ENCODE data around the gene EXOC4. TPM values are rescaled to one million over a fixed set of nuclear protein-coding genes. Genes with fewer than 3 reads are reported as not detected.

The EXOC4 gene
- total RNA-seq, 1 donor from 2014 or later, result 65.0 TPM

DNA sequence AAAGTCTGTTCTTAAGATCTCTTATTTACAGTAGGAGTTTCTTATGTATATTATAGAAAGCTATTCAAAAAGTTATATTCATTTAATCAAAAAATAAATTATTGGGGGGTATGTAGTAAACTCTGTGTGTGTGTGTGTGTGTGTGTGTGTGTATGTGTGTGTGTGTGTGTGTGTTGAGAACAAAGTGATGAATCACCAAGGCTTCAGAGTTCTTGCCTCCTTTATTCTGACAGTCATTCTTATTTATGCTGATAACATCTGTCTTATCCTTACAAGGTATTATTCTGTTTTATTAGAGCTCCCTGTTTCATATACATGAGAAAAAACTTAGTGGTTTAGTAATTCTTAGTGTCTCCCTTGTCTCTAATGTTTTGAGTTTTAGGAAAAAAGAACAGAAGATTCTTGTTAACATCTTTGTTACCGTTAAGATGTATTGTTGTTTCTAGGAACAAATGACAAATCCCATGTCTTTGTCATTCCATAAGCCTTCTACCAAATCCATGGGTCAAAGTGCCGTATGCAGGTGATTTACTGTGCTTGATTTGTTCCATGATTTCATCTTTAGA lies 424.0 kb downstream of the EXOC4 start:
- no peak for DNase-seq (ENCODE audit: low spot score)
- Mint-ChIP-seq H3K27ac (no peak overlapping the region), H3K9me3 (no peaks in the 10 kb centered on the region), H3K27me3 (ENCODE audit: low read depth) (no peaks in the 10 kb centered on the region), H3K36me3 (ENCODE audit: low read depth) (no peaks in the 10 kb centered on the region), H3K4me3 (ENCODE audit: low read depth) (no peak overlapping the region), H3K4me1 (ENCODE audit: low read depth) (peaks cover 4% of the 10 kb centered on the region)
- intact Hi-C loops (cut with micrococcal nuclease), result no loop called here

DNA sequence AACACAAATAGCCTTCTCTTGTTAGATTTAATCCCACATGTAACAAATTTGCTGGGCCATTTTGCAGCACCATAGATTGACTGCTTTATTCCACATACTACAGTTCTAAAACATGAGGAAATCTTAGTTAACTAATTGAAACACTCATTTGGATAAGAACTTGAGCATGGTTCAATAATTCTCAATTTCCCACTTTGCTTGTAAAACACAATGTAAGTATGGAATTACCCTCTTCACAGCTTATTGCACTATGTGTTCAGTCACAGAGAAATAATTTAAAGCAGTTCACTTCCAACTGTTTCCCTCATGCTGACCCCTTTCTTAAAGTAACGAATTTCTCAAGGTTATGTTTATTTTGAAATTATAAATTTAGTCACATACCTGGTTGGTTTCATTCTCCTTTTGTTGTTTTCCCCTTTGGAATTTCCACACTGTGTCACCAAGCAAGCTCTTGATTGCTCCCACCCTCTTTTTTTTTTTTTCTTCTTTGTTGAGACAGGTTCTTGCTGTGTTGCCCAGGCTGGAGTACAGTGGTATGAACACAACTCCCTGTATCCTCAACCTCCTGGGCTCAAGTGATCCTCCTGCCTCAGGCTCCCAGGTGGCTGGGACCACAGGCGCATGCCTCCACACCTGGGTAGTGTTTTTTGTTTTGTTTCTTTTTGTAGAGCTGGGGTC lies 425.4 kb downstream of the EXOC4 start:
- peaks cover 6% of the 10 kb centered on the region for H3K4me1 Mint-ChIP-seq (ENCODE audit: low read depth)
- no peak overlapping the region for H3K4me3 Mint-ChIP-seq (ENCODE audit: low read depth)
- no peak for DNase-seq (ENCODE audit: low spot score)
- intact Hi-C loops (cut with micrococcal nuclease), result no loop called here
- no peak overlapping the region for H3K27ac Mint-ChIP-seq
- no peaks in the 10 kb centered on the region for H3K36me3 Mint-ChIP-seq (ENCODE audit: low read depth)
- no peaks in the 10 kb centered on the region for H3K9me3 Mint-ChIP-seq
- H3K27me3 Mint-ChIP-seq (ENCODE audit: low read depth), result no peaks in the 10 kb centered on the region

DNA sequence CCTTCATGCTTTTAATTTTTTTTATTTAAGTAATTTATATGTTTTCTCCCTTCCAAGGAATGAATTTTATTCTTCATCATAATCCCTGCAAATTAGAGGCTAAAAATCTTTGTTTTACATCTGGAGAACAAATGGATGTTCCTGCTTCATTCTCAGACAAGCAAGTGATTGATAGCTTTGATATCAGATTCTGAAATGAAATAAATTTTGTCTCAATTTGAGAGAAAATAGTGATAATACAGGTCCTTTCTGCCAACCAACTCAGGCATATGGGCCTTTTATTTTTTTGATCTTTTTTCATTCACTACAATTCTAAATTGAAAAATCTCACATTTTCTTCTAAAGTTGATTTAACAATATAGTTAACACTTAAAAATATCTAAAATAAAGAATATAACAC lies 427.1 kb downstream of the EXOC4 start:
- Mint-ChIP-seq H3K27me3 (ENCODE audit: low read depth) (no peaks in the 10 kb centered on the region), H3K36me3 (ENCODE audit: low read depth) (no peaks in the 10 kb centered on the region), H3K27ac (no peak overlapping the region), H3K4me3 (ENCODE audit: low read depth) (no peak overlapping the region), H3K4me1 (ENCODE audit: low read depth) (peaks cover 6% of the 10 kb centered on the region), H3K9me3 (no peaks in the 10 kb centered on the region)
- intact Hi-C loops (cut with micrococcal nuclease), result no loop called here
- no peak for DNase-seq (ENCODE audit: low spot score)

DNA sequence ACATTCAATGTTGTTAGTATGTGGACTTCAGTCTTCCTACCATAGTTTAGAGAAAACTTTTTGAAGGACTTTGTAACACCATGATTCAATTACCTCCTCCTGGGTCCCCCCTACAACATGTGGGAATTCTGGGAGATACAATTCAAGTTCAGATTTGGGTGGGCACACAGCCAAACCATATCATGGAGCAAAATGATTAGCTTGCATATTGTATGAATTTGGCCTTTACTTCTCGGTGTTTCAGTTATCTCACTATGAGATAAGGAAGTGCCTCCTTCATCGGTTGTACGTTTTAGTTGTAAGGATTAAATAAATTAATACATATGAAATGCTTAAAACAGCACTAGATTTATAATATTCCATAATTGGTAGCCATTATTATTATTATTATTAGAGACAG lies 428.7 kb downstream of the EXOC4 start:
- no peak for DNase-seq (ENCODE audit: low spot score)
- Mint-ChIP-seq H3K36me3 (ENCODE audit: low read depth) (no peaks in the 10 kb centered on the region), H3K9me3 (no peaks in the 10 kb centered on the region), H3K27me3 (ENCODE audit: low read depth) (no peaks in the 10 kb centered on the region), H3K4me1 (ENCODE audit: low read depth) (peaks cover 6% of the 10 kb centered on the region), H3K4me3 (ENCODE audit: low read depth) (no peak overlapping the region), H3K27ac (no peak overlapping the region)
- intact Hi-C loops (cut with micrococcal nuclease), result no loop called here

DNA sequence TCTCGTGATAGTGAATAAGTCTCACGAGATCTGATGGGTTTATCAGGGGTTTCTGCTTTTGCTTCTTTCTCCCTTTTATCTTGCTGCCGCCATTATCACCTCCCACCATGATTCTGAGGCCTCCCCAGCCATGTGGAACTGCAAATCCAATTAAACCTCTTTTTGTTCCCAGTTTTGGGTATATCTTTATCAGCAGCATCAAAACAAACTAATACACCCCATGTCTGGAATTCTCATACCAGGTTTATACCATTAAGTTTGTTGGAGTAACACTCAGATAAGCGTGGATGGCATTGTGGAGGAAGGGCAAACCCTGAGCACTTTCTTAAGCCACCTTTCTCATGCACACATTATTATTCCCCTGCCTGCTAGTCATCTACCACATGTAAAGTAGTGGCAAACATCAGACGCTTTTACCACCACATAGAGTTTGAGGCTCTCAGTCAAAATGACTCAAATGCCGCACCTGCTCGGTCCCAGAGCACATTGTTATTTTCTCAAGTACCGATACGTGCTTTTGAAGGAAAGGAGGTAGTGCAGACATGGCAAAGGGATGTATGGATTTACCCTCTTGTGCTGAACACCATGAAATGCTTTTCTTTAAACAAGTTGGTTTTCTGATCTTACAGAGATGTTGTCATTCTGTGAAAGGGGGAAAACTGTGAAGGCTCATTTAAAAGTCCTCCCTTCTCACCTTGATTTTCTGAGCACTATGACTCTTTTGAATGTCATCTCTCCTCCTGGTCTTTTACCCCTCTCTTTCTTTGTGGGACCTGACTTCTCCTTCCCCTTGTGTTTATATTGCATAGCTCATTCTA lies 429.7 kb downstream of the EXOC4 start:
- Mint-ChIP-seq H3K9me3 (no peaks in the 10 kb centered on the region), H3K27ac (no peak overlapping the region), H3K4me3 (ENCODE audit: low read depth) (no peak overlapping the region), H3K27me3 (ENCODE audit: low read depth) (no peaks in the 10 kb centered on the region), H3K4me1 (ENCODE audit: low read depth) (peaks cover 2% of the 10 kb centered on the region), H3K36me3 (ENCODE audit: low read depth) (no peaks in the 10 kb centered on the region)
- DNase-seq (ENCODE audit: low spot score), result no peak
- intact Hi-C loops (cut with micrococcal nuclease), result no loop called here

DNA sequence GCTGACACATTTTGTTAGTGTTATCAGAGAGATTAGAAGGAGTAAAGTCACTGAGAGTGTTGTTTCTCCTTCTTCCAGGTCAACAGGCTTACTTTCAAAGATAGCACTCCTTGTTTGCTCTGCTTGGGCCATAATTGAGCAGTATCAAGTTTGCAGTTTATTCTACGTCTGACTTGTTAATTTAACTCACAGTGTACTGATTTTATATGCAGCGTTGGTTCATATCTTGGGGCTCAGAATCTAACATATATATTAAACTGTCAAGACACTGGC lies 430.2 kb downstream of the EXOC4 start:
- intact Hi-C loops (cut with micrococcal nuclease), result no loop called here

DNA sequence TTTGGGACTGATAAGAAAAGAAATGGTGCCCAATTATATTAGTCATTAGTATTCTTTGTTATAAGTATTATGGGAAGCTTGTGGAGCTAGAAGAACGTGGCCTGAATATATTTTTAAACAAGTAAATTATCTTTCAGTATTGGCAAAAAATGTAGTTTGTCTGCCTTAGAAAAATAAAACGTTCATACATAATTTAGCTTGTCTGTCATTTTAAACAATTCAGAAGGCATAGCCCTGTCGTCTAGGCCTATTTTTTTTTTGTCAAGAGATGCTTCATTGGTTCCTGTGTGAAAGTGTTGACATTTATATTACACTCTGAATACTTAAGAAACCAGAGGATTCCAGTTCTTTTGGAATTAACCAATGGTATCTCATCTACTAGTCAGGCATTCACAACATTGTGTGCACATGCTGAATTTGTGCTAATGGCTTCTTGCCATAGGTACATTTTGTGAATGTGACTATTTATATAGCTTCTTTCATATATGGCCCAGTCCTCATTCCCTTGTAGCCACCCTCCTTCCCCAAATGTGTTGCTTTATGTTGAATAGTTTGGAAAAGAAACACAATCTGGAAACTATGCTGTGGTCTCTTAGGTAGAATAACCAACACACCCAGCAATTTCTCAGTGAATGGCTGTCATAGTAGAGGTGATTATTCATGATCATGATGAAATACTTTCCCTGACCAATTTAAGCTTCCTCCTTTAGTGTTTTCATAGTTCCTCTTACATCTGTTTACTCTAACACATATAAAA lies 435.8 kb downstream of the EXOC4 start:
- DNase-seq (ENCODE audit: low spot score), result no peak
- no peaks in the 10 kb centered on the region for H3K4me1 Mint-ChIP-seq (ENCODE audit: low read depth)
- no peaks in the 10 kb centered on the region for H3K9me3 Mint-ChIP-seq
- intact Hi-C loops (cut with micrococcal nuclease), result no loop called here
- H3K27ac Mint-ChIP-seq, result no peak overlapping the region
- no peaks in the 10 kb centered on the region for H3K36me3 Mint-ChIP-seq (ENCODE audit: low read depth)
- H3K27me3 Mint-ChIP-seq (ENCODE audit: low read depth), result no peaks in the 10 kb centered on the region
- no peak overlapping the region for H3K4me3 Mint-ChIP-seq (ENCODE audit: low read depth)

More for the DNA sequence above, 430.2 kb downstream of the EXOC4 start:
- H3K27me3 Mint-ChIP-seq (ENCODE audit: low read depth), result no peaks in the 10 kb centered on the region
- no peak overlapping the region for H3K27ac Mint-ChIP-seq
- peaks cover 2% of the 10 kb centered on the region for H3K4me1 Mint-ChIP-seq (ENCODE audit: low read depth)
- DNase-seq (ENCODE audit: low spot score), result no peak
- no peaks in the 10 kb centered on the region for H3K36me3 Mint-ChIP-seq (ENCODE audit: low read depth)
- no peaks in the 10 kb centered on the region for H3K9me3 Mint-ChIP-seq
- H3K4me3 Mint-ChIP-seq (ENCODE audit: low read depth), result no peak overlapping the region

DNA sequence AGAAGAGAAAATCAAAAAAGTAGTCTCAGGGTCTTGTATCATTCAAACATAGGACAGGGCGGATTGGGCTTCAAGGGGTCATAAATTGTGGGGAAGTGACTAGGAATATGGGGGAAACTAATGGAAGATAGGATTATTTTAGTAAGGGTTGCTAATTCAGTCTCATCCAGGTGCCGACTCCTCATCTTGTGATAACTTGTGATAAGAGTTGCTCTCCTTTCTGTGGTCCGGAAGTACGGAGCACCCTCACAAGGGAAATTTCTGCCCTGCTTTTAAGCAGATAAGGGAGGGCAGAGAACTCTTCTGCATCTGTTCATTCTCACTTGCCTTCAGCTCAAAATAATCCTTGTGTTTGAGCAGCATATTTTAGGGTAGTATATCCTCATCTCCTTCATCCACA lies 437.9 kb downstream of the EXOC4 start:
- Mint-ChIP-seq H3K27ac (no peak overlapping the region), H3K4me3 (ENCODE audit: low read depth) (no peak overlapping the region), H3K36me3 (ENCODE audit: low read depth) (no peaks in the 10 kb centered on the region), H3K4me1 (ENCODE audit: low read depth) (no peaks in the 10 kb centered on the region), H3K27me3 (ENCODE audit: low read depth) (no peaks in the 10 kb centered on the region), H3K9me3 (no peaks in the 10 kb centered on the region)
- DNase-seq (ENCODE audit: low spot score), result no peak
- intact Hi-C loops (cut with micrococcal nuclease), result no loop called here

DNA sequence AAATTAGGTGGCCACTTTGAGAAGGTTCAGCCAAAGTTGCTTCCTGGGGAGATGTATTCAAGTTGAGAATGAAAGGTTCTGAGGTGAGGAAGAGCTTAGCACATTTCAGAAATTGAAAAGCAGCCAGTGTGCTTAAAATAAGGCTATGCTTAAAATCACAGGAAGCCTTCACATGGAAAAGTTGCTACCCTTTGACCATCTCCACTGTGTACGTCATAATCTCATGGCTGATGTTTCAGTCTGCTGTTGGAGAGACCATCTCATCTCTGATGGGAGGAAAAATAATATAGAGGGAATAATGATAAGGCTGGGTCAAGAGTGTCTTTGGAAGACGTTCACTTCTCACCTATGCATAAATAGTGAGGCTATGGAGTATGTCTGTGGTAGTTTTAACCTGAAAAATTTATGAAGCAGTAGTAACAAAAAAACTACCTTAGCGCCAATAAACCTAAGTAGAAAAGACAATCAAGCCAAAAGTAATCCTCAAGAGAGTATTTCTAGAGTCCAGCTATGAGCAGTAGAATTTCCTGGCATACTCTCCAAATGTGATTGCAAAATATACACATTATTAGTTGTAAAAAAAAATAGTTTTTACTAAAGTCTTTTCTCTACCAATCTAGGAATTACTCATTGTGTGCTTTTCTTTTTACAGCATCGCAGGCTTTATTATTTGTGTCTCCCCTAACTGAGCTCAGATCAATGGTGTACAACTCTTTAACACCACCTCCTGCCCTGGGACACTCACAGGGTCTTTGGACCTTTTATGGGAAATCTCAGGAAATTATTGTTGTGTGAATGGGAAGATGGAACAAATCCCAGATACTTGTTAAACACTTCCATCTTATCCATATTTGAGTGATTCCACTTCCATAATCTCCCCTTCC lies 439.1 kb downstream of the EXOC4 start:
- H3K4me3 Mint-ChIP-seq (ENCODE audit: low read depth), result no peak overlapping the region
- no peaks in the 10 kb centered on the region for H3K4me1 Mint-ChIP-seq (ENCODE audit: low read depth)
- intact Hi-C loops (cut with micrococcal nuclease), result no loop called here
- H3K9me3 Mint-ChIP-seq, result no peaks in the 10 kb centered on the region
- no peaks in the 10 kb centered on the region for H3K27me3 Mint-ChIP-seq (ENCODE audit: low read depth)
- no peak overlapping the region for H3K27ac Mint-ChIP-seq
- no peaks in the 10 kb centered on the region for H3K36me3 Mint-ChIP-seq (ENCODE audit: low read depth)
- no peak for DNase-seq (ENCODE audit: low spot score)

DNA sequence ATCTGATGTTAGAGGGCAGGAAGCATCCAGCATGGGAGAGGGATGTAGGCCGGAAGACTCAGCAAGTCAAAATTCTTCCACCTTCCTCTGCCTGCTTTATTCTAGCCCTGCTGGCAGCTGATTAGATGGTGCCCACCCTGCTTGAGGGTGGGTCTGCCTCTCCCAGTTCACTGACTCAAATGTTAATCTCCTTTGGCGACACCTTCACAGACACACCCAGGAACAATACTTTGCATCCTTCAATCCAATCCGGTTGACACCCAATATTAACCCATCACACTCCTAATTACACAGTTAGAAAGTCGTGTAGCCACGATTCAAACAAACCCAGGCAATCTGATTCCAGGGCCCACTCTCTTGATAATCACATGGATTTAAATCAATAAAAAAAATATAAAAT lies 440.4 kb downstream of the EXOC4 start:
- intact Hi-C loops (cut with micrococcal nuclease), result no loop called here
- Mint-ChIP-seq H3K36me3 (ENCODE audit: low read depth) (no peaks in the 10 kb centered on the region), H3K4me3 (ENCODE audit: low read depth) (no peak overlapping the region), H3K27me3 (ENCODE audit: low read depth) (no peaks in the 10 kb centered on the region), H3K9me3 (no peaks in the 10 kb centered on the region), H3K27ac (no peak overlapping the region), H3K4me1 (ENCODE audit: low read depth) (no peaks in the 10 kb centered on the region)
- no peak for DNase-seq (ENCODE audit: low spot score)

DNA sequence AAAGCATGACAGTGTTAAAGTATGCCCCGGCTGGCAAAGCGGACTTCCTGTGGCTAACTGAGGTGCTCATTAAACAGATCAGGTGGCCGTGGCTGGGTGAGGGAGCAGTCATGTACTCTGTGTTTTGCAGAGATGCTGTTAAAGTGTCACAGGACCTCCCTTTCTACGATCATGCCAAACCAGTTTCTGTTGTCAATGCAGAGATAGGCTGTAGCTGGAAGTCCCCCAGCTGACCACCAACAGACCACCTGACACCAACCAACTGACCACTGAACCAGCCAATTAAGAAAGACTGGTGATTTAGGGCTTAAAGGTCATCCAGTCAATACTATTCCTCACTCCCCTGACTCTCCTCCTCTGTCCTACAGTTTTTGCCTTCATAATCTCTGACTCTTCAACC lies 443.2 kb downstream of the EXOC4 start:
- H3K36me3 Mint-ChIP-seq (ENCODE audit: low read depth), result no peaks in the 10 kb centered on the region
- intact Hi-C loops (cut with micrococcal nuclease), result no loop called here
- DNase-seq (ENCODE audit: low spot score), result no peak
- H3K4me1 Mint-ChIP-seq (ENCODE audit: low read depth), result peaks cover 2% of the 10 kb centered on the region
- H3K9me3 Mint-ChIP-seq, result no peaks in the 10 kb centered on the region
- no peaks in the 10 kb centered on the region for H3K27me3 Mint-ChIP-seq (ENCODE audit: low read depth)
- H3K4me3 Mint-ChIP-seq (ENCODE audit: low read depth), result no peak overlapping the region
- no peak overlapping the region for H3K27ac Mint-ChIP-seq

DNA sequence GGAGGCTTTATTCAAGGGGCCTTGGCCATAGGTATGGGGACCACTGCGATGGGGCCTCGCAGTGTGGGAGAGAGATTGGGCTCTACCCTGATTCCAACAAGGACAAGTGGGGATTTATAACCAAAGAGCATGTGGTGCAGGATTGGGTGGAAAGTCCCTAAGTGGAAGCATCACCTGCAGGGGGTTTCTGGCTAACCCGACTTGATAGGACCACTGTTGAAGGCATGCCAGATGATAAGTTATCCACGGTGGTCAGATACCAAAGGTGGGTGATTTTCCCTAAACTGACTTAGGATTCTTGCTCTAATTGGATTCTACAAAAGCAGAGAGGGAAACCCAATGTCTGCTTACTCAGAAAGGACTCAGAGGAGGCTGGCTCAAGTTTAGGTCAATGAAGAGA lies 444.7 kb downstream of the EXOC4 start:
- no peak for DNase-seq (ENCODE audit: low spot score)
- Mint-ChIP-seq H3K4me1 (ENCODE audit: low read depth) (peaks cover 2% of the 10 kb centered on the region), H3K9me3 (no peaks in the 10 kb centered on the region), H3K27me3 (ENCODE audit: low read depth) (no peaks in the 10 kb centered on the region), H3K4me3 (ENCODE audit: low read depth) (no peak overlapping the region), H3K36me3 (ENCODE audit: low read depth) (no peaks in the 10 kb centered on the region), H3K27ac (no peak overlapping the region)
- intact Hi-C loops (cut with micrococcal nuclease), result no loop called here
